NOMO-1 treated with DMSO at 0.1 percent for 48 hours (cell line): ENCODE results near the gene ATP6V0A4.

ENCODE experiments used
- DNase-seq: peaks from one replicate; lab custom pipeline; 2025; ENCODE audit not compliant: unreplicated experiment; lab: John Stamatoyannopoulos, UW

Gene ATP6V0A4

GRCh38 chr7:138663725-138664710 is 134.0 kb downstream of the ATP6V0A4 start:
- peak; percentile 0 for DNase-seq

GRCh38 chr7:138662991-138663320 is 135.0 kb downstream of the ATP6V0A4 start:
- no peak for DNase-seq

- no peak for DNase-seq
These were observed 135.7 kb downstream of the ATP6V0A4 start for GRCh38 chr7:138662076-138662990.

GRCh38 chr7:138661069-138661635 is 136.8 kb downstream of the ATP6V0A4 start:
- no peak for DNase-seq

- DNase-seq: no peak
These were observed 139.1 kb downstream of the ATP6V0A4 start for GRCh38 chr7:138658889-138659288.

GRCh38 chr7:138657854-138658386 is 140.1 kb downstream of the ATP6V0A4 start:
- DNase-seq: no peak

- no peak for DNase-seq
These were observed 141.0 kb downstream of the ATP6V0A4 start for GRCh38 chr7:138656952-138657351.
